GM19023 (cell line): ENCODE measurements around the gene PIGS.

ENCODE experiments used
- ATAC-seq: cut with Tn5 transposase; IDR thresholded peaks from one replicate; pipeline ENCODE4 v1.9.1; 2021; ENCODE audit warnings: mild to moderate bottlenecking, moderate library complexity; ENCODE audit not compliant: unreplicated experiment

The PIGS gene

GRCh38 chr17:28511858-28512461 is 59.4 kb downstream of the PIGS start:
- no peak for ATAC-seq

GRCh38 chr17:28509789-28510188 is 61.5 kb downstream of the PIGS start:
- no peak for ATAC-seq

GRCh38 chr17:28508211-28508724 is 63.1 kb downstream of the PIGS start:
- ATAC-seq: no peak

GRCh38 chr17:28507567-28508203 is 63.6 kb downstream of the PIGS start:
- ATAC-seq: no peak

DNA sequence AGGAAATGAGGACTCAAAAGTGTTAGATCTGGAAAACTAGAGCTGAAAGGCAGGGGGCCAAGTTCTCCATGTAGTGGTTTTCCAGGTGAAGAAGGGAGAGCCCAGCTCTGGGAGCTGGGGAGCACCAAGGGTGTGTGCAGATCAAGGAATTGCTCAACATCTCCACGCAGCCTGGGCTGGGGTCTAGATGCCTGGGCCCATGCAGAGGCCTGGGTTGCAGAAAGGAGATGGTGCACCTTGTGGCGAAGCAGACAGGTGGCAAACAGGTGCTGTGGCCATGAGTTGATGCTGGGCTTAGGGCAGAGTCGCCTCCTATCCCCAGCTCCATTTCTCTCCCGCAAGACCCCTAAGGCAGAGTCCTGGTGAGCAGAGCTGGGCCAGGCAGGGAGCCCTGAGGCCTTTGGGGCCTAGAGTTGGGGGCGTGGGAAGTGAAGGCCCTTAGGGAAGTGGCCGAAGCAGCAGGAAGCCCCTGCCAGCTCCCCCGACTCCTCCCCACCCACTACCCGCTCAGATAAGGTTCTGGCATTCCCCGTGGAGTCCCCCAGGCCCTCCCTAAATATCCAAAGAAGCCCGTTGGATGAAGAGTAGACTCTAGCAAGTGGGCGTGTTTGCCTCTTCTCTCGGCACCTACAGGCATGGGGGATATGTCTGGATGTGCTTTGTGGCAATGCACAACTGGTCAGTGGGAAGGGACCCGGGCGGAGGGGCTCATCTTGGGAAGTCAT is 64.4 kb downstream of the PIGS start:
- no peak for ATAC-seq

DNA sequence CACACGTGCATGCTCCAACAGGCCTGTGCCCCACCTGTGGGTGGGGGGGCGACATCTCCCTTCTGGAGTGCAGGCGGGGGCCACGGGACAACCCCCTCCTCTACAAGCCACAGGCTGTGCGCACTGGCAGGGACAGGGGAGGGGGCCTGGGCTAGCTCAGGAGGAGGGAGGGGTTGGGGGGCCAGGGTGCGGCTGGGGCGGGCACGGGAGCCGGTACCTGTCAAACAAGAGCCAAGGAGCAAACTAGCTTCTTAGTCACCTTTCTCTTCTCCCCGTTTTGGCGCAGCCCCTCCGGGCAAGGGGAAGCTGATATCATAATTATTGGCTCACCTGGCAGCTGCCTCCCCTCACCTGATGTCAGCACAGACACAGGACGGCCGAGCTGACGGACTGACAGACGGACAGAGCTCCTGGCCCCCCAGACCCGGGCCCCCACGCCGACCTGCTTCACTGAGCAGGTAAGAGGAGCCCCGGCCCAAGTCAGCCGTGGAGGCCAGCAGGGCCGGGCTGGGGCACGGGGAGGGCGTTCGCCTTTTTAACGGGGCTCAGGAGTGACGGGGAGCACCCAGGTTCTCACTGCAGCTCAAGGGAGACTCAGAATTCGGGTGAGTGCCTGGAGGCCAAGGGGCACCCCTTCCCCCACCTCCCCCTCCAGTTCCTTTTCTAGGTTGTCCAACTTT is 65.2 kb downstream of the PIGS start, which contains the start of gene FOXN1:
Gene FOXN1, plus strand, starts transcription at position 363 of the 680 bp plus-strand sequence. CDS start 17,622 bp downstream, outside the sequence.
- ATAC-seq: no peak

- no peak for ATAC-seq
Measured at GRCh38 chr17:28503420-28503819, 67.9 kb downstream of the PIGS start.
